Head of caudate nucleus (tissue), 42 donors: ENCODE data around the gene SKP2.

ENCODE experiments used
- DNase-seq, 42 donors: peaks; one replicate each; pipeline versions ENCODE4 v3.0.0 to v3.0.0-alpha.2; 2020 to 2021; ENCODE audit warnings: mixed read lengths in 7 of 42
- intact Hi-C: fragments of 100-400 bp; cut with DNase I; formaldehyde crosslinking; loops from one replicate; pipeline ENCODE4 v1.15.0; 2022

Gene SKP2

DNA sequence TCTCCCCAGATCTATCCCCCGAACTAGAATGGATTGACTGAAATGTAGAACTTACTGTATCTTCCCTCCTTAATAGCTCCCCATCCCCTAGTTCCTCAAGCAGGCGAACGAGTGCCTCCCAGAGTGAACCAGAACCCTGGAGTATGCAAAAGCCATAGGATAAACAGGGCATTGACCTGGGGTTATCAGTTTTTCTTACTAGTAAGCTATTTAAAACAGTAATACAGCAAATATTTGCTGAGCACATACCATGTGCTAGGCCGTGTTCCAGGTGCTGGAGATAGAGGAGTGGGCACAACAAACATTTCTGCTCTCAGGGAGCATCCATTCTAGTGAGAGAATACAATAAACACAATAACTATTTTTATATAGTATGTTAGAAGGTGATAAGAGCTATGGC lies 1.8 kb downstream of the SKP2 start:
- no peak for DNase-seq
- intact Hi-C loops, result loop anchor here (5.0 kb wide), 1 partner anchor 89 kb away; the partner anchor contains the start of gene NADK2

DNA sequence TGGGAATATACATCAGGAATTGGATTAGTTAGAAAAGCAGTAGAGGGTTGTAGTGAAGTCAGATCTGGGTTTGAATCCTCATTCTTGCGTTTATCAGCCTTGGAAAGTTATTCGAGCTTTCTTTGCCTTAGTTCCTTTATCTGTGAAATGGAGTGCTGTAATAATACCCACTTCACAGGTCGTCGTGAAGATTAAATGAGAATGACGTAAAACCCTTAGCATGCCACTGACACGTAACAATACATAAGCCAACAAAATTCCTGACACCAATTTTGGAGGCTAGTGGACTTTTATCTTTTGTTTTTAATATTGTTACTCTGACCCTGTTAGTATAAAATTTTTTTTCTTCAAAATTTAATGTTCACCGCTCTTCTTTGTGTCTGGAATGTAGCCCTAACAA lies 3.4 kb downstream of the SKP2 start:
- intact Hi-C loops, result no loop called here
- no peak for DNase-seq

DNA sequence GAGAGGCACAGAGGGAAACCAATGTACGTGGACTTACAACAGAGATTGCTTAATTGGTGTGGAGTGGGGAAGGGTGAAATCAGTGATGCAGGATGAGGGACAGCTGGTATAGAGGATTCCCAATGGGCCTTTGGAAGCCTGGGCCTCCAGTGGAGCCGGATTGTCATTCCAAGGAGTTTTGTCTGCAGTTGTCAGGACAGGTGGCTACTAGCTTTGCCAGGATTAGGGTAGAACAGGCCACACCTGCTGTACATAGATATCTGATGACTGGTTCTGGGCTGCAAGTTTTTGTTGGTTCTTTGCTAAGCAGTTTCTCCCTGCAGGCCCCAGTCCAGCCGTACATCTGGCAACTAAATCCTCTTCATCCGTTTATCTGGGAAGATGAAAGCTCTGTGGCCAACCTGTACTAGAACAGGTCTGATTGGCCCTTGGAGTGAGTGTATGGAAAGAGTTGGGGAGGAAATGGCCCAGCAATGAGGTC lies 4.2 kb downstream of the SKP2 start:
- intact Hi-C loops, result no loop called here
- DNase-seq, result no peak

DNA sequence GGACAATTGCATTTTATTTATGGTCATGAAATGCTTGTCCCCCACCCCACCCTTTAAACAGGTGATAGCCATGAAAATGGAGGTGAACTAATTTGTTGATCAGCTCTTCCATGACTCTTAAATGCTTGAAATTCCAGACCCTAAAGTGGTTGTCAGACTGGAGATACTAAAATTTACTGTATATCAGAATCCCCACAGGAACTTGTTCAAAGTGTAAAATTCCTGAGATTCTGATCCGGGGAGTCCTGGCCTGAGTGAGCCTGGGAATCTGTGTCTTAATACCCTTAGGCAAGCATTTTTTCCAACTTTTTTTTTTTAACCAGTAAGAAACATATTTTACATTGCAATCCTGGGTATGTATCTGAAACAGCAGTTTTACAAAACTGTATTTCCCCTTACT lies 4.7 kb downstream of the SKP2 start:
- DNase-seq, result no peak
- intact Hi-C loops, result no loop called here

DNA sequence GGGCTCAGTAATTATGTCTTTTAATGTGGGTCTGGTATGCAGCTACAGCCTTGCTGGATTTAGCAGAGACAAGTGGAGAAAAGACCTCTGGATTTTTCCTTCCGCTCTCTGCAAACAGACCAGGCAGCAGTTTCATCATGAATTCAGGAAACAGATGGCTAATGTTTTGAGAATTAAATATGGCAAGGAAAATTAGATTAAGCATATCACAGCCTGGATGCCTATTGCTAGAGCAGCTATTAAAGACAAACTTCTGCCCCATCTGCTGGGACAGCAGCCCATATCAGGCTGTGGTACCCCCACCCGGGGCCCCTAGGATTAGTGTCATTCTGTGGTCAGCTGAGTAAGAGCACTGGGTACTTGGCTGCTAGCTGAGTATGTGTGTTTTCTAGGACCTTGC lies 6.2 kb downstream of the SKP2 start:
- intact Hi-C loops, result no loop called here
- DNase-seq, result no peak

DNA sequence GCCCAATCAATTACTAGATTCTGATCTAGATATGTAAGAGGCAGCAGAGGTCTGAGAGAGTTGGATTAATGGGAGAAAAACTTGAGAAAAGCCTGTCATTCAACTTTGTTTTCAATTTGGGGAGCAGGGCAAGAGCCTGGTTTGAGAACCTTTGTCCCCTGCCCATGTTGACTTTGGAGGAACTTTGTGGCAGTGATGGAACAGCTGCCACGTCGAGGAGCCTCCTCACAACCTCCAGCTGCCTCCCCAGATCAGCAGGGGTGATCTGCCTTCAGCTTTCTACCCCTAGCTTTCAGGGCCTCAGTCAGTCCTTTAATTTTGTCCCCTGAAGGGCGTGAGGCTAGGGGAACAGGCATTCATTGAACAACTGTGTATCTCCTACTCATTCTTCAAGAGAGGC lies 8.7 kb downstream of the SKP2 start:
- intact Hi-C loops, result no loop called here
- no peak for DNase-seq

DNA sequence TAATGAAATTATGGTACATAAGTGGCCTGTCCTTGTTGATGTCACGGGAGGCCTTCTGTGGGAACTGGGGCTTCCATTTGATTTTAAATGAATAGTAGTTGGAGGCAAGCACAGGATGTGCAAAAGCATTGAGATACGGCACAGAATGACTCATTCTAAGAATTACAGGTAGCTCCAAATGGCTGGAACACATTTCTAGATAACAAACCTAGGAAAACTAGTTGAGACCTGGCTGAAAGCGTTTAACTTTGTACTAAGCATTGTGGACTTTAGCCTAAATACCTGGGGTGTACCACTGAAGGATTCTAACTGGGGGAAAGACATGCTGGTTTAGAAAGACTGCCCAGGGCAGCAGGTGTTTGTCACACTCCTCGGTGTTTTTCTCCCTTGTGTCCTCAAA lies 9.4 kb downstream of the SKP2 start:
- intact Hi-C loops, result no loop called here
- no peak for DNase-seq

DNA sequence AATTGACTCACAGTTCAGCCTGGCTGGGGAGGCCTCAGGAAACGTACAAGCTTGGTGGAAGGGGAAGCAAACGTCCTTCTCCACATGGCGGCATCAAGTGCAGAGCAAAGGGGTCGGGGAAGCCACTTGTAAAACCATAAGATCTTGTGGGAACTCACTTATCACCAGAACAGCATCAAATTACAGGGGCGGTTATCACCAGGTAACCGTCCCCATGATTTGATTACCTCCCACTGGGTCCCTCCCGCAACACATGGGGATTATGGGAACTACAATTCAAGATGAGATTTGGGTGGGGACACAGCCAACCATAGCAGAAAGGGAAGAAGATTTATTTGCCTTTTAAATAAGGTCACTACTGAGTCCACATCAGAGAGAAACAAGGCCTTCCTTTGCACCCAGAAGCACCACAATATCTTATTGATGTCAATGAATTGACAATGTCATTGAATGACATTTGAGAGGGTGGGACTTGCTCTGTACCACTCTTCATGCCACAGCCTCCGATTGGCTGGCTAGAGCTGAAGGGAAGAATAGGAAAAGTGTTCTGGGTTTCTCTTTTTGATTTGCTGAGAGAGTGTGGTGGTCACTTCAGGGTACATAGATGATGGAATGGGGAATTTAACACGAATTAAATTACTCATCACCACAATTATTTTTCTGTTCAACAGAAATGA lies 11.0 kb downstream of the SKP2 start:
- intact Hi-C loops, result no loop called here
- peak in 24 of 42 donors; percentile 12 to 75 (median 48) for DNase-seq

DNA sequence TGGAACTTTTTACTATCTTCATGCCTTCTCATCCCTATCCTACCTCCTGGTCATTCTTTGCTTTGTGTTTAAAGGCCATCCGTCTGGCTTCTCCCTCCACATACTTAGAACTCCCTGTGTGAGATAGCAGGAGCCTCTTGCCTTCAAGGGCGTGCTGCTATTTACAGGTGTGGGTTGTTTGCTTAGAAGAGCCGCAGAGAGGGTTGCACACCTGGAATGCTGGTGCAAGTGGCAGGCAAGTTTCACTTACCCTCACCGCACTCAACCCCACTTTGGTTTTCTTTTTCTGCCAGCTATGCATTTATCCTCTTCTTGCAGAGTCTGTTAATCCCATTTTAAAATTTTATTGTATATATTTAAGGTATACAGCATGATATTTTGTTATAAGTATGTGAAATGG lies 12.6 kb downstream of the SKP2 start:
- DNase-seq, result no peak
- intact Hi-C loops, result no loop called here

DNA sequence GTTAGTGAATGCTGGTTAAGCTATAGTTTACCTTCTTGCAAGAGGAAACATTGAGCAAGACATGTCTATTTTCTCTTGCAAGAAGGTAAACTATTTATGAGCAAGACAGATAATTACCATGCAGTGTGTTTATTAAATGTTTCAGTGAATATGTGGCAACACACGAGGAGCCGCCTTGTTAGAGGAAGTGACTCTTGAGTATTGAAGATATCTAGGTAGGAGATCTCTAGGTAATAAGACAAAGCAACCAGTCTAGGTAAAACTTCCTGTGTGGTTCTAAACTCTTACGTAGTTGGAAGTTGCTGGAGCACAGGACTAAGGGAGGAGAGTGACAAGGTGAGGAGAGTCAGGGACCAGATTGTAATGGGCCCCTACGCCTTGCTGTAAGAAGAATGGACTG lies 16.8 kb downstream of the SKP2 start:
- intact Hi-C loops, result no loop called here
- DNase-seq, result no peak

DNA sequence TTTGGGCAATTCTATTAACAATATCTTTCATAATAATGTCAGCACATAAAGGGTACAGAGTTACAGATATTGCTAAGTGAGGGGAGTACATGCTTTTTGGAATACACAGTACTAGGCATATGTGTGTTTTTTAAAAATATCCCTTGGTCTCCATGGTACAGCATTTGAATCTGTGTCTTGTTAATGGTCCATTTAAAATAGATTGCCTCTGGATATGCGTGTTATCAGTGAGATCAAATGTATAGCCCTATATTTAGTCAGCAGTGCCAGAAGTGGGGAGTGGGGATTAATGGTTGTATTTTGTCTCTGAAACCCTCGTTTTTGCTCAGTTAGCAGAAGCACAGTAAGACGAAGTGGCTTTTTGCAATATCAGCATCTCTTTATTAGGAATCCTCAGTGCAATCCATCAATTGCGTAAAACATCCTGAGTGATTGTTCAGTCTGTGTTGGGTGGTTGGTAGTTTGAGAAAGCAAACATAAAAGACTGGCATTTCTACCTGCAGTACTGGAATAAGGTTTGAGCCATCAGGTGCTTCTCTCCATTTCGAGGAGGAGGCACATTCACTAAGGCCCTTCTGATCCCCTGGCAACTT lies 19.0 kb downstream of the SKP2 start:
- DNase-seq, result no peak
- intact Hi-C loops, result no loop called here

DNA sequence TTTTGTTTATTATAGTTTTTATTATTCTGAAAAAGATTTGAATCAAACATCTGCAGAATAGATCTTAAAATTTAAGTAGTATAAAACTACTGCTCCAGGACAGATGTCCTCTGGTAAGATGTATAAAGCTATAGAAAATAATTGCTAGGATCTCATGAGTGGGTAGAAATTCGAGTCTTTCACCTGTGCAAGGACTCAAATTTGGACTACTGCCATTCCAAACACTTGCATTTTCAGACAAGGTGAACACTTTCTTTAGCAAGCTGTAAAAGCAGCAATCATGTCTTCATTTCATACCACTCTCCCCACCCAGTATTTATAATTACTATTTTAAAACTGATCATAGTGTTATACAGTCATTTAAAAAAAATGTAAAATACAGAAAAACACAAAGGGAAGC lies 20.7 kb downstream of the SKP2 start:
- intact Hi-C loops, result no loop called here
- DNase-seq, result no peak

DNA sequence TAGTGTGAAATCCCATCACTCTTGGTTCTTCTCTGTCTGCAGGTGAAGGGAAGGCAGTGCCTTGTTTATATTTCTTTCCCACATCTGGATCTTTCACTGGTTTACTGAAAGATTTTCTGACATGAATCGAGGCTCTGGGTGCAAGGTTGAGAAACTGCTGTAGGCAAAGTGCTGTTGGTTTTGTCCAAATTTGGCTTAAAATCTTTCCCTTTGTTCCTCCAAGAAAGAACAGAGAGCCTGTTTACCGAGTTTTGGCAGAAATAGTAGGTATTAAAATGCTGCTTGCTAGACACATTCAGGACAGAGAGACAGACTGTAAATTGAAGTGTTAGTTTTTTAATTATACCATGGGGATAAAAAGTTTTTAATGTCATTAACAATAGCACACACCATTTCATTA lies 21.5 kb downstream of the SKP2 start:
- DNase-seq, result no peak
- intact Hi-C loops, result no loop called here

DNA sequence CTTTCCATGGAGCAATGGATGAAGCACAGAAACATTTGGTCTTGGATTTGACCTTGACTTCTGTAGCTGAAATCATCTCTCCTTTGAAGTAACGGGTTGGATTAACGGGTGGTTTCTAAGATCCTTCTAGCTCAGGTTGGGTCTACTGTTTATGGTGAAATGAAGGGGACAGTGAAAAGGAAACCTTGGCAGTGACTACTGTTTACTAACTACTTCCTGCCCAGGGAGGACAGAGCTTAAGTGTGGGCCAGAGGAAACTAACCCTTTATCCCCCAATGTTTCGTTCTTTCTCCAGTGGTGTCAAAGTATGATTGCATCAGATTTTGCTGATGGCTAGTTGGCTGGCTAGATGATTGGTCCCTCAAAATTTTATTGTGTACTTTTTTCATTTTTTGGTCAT lies 22.2 kb downstream of the SKP2 start:
- intact Hi-C loops, result no loop called here
- DNase-seq, result no peak

DNA sequence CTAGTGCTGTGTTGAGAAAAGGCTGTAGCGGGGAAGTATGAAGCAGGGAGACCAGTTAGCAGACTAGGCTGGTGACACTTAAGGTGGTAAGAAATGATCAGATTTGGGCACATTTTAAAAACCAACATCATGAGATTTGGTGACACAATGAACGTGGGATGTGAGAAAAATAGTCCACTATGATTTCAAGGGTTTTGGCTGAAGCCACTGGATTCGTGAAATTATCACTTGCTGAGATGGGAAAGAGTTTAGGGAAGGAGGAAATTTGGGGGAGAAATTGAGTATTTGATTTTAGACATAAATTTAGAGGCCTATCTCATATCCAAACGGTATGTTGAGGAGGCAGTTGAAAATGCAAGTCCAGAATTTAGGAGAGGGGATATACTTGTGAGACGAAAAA lies 23.1 kb downstream of the SKP2 start:
- intact Hi-C loops, result no loop called here
- DNase-seq, result no peak

DNA sequence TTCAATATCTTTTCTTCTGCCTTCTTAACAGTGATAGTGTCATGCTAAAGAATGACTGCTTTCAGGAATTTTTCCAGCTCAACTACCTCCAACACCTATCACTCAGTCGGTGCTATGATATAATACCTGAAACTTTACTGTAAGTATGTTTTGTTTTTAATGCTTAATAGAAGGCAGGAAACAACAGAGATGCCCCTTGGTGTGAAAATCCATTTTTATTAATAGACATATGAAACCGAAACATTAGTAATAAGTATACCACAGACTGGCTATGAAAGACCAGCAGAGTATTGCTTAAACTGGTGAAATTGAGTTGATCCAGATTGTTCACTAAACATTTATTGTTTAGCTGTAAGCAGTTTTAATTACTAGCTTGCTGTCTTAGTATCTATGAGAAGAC lies 25.2 kb downstream of the SKP2 start:
- no peak for DNase-seq
- intact Hi-C loops, result no loop called here

DNA sequence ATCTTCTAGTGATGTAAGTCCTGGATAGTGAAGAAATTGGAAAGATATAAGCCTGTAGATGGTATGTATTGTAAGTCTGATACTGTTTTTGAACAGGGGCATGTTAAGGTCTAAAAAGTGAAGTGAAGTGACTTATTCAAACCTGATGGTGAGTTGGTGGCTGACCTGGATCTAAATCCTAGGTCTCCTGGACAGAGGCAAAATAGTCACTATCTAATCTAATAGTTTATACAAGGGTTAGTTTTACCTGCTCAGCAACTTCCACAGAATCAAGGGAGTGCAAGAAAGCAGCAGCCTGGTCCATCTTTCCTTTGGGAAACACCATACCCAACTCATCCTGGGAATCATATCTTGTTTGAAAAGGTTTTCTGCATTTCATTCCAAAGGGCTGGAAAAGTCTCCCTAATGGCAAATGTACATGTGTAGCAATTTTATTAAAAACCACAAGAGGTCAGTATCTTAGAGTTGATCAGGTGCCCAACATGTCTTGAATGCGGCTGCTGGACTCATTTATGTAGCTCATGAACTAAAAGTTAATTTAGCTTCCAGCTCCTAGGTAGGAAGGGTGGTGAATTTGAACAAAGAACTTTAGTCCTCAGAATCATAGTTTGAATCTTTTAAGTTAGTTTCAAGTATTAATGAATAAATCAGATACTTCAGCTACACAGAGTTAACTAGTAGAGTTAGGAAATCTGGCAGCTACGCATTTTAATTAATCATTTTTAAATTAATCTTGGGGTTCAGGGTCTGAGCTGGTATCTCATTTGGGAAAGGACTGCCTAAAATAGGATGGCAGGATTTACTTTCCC lies 26.0 kb downstream of the SKP2 start:
- DNase-seq, result peak in 2 of 42 donors; percentile 23 to 51

DNA sequence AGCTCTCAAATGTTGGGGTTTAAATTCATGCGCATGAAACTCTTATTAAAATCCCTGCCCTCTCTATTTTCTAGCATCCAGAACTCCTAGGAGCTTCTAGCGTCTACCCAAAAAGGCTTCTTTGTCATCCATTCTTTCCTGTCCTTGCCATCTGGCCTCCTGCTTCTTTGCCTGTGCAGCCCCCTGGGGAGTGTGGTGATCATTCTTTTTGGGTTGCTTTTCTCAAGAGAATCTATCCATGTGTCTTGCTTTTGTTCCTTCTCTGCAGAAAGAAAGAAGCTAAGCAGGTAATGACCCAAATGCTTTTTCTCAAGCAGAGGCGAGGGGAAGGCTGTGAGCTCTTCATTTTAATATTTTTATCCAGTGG lies 26.6 kb downstream of the SKP2 start:
- intact Hi-C loops, result no loop called here

More for the DNA sequence above, 26.0 kb downstream of the SKP2 start:
- intact Hi-C loops, result no loop called here

DNA sequence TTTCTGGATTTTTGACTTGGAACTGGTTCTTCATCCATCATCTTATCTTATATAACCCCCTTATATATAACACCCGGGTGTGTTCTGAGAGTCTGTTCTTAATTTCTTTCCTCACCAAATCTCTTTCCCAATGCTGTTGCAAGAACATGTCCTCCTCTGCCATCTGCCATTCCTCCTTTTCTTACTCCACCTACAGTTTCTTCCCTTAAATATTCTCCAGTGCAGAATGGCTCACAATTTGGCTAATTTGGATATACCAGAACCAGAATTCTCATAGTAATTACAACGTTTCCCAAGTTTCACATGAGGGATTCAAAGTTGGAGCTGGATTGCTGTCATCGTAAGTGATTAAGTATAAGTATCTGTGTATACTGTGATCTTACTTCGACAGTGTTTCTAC lies 28.0 kb downstream of the SKP2 start:
- intact Hi-C loops, result no loop called here
- DNase-seq, result no peak

More for the DNA sequence above, 26.6 kb downstream of the SKP2 start:
- no peak for DNase-seq

DNA sequence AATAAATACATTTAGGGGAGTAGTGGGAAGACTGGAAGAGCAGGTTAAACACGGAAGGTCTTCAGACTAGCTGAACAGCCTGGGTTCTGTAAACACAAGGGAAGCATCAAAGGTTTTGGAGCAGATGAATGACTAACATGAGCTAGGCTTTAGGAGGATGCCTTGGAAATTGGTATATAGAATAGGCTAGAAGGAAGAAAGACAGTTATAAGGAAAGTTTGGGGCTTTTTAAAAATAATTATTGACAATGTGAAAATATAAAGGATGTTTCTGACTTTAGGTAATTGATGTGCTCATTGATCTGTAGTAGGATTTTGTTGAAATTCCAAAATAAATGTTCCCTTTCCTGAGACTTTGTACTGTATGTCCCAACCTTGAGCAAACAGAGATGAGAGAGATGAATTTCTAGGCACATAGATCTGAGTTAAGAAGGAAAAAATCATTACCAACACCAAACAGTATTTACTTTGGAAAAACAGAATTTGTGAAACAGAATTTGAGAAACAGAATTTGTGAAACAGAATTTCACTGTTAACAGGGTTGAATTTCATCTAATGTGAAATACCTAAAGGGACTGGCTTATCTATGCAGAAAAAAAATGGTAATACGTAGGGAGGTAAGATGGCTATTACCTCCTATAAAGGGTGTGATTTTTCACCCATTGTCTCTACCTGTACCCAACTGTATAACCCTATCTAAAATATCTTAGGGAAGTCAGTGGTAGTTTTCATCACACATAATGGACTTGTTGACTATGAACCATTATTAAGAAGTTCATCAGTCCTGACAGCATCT lies 28.8 kb downstream of the SKP2 start:
- intact Hi-C loops, result no loop called here
- no peak for DNase-seq
